Measurements from ENCODE around the gene TUBA4B.

- TF ChIP-seq, protein P1, sequence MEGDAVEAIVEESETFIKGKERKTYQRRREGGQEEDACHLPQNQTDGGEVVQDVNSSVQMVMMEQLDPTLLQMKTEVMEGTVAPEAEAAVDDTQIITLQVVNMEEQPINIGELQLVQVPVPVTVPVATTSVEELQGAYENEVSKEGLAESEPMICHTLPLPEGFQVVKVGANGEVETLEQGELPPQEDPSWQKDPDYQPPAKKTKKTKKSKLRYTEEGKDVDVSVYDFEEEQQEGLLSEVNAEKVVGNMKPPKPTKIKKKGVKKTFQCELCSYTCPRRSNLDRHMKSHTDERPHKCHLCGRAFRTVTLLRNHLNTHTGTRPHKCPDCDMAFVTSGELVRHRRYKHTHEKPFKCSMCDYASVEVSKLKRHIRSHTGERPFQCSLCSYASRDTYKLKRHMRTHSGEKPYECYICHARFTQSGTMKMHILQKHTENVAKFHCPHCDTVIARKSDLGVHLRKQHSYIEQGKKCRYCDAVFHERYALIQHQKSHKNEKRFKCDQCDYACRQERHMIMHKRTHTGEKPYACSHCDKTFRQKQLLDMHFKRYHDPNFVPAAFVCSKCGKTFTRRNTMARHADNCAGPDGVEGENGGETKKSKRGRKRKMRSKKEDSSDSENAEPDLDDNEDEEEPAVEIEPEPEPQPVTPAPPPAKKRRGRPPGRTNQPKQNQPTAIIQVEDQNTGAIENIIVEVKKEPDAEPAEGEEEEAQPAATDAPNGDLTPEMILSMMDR (IDR thresholded peaks at IDR 0.05; ENCODE audit: extremely low read depth in 1 of 2, insufficient read depth in 1 of 2, low read depth in 1 of 2, low read length in 2 of 2) = no peak
- TF ChIP-seq POLR2A (IDR thresholded peaks at IDR 0.05; ENCODE audit: low read depth, low read length) (no peak), EZH2 (IDR thresholded peaks at IDR 0.05; ENCODE audit: borderline replicate concordance, low read depth, low read length, severe bottlenecking) (no peak), MAX (IDR thresholded peaks at IDR 0.05; ENCODE audit: insufficient read depth, insufficient read length) (no peak), GATA2 (IDR thresholded peaks at IDR 0.05; ENCODE audit: insufficient read depth, insufficient read length, low read depth, low read length) (no peak), POLR2AphosphoS5 (IDR thresholded peaks at IDR 0.05; ENCODE audit: insufficient read depth, low read depth, low read length) (no peak), MYC (IDR thresholded peaks at IDR 0.05; ENCODE audit: low read depth, low read length) (no peak), JUN (IDR thresholded peaks at IDR 0.05; ENCODE audit: borderline replicate concordance, insufficient read depth, insufficient read length, low read depth) (no peak)
These were observed at the start of gene TUBA4B for GRCh38 chr2:219252900-219253752.

Data from endothelial cell of umbilical vein (primary cell).